Measurements from ENCODE around the gene ISG15.

ISG15 gene

GRCh38 chr1:1001057-1001783 is 12.1 kb upstream of the ISG15 start:
- H3K27me3 ChIP-seq = peaks cover 56% of the 10 kb centered on the region
- H3K4me3 ChIP-seq (ENCODE audit: low read depth, low read length) = no peak overlapping the region
- no peaks in the 10 kb centered on the region for H3K36me3 ChIP-seq
- no peak for DNase-seq
- H3K4me1 ChIP-seq = peaks cover 29% of the 10 kb centered on the region
- H3K9me3 ChIP-seq = peaks cover 5% of the 10 kb centered on the region; the same call in 1 of the 2 replicates
- TF ChIP-seq CTCF (IDR thresholded peaks at IDR 0.05; ENCODE audit: low read depth, low read length) = no peak

GRCh38 chr1:1003618-1004419 is 9.5 kb upstream of the ISG15 start:
- TF ChIP-seq CTCF (IDR thresholded peaks at IDR 0.05; ENCODE audit: low read depth, low read length) = no peak
- Histone ChIP-seq H3K4me3 (ENCODE audit: low read depth, low read length) (no peak overlapping the region), H3K27me3 (peaks cover 34% of the 10 kb centered on the region), H3K36me3 (no peaks in the 10 kb centered on the region), H3K9me3 (peaks cover 5% of the 10 kb centered on the region; the same call in 1 of the 2 replicates), H3K4me1 (peaks cover 33% of the 10 kb centered on the region)
- no peak for DNase-seq

- H3K4me3 ChIP-seq (ENCODE audit: low read depth, low read length) = peak overlapping the region; percentile 41
- H3K4me1 ChIP-seq = peaks cover 33% of the 10 kb centered on the region
- peaks cover 28% of the 10 kb centered on the region for H3K27me3 ChIP-seq
- H3K9me3 ChIP-seq = peaks cover 5% of the 10 kb centered on the region; the same call in 1 of the 2 replicates
- no peaks in the 10 kb centered on the region for H3K36me3 ChIP-seq
- no peak for TF ChIP-seq CTCF (IDR thresholded peaks at IDR 0.05; ENCODE audit: low read depth, low read length)
- peak; percentile 34 for DNase-seq
Observed at GRCh38 chr1:1004420-1004779, 8.9 kb upstream of the ISG15 start.

GRCh38 chr1:1004780-1005697 is 8.3 kb upstream of the ISG15 start:
- Histone ChIP-seq H3K9me3 (peaks cover 5% of the 10 kb centered on the region; the same call in 1 of the 2 replicates), H3K4me3 (ENCODE audit: low read depth, low read length) (peak overlapping the region; percentile 41), H3K4me1 (peaks cover 33% of the 10 kb centered on the region), H3K36me3 (no peaks in the 10 kb centered on the region), H3K27me3 (peaks cover 22% of the 10 kb centered on the region)
- peak; percentile 76 for DNase-seq
- no peak for TF ChIP-seq CTCF (IDR thresholded peaks at IDR 0.05; ENCODE audit: low read depth, low read length)

GRCh38 chr1:1005774-1006304 is 7.5 kb upstream of the ISG15 start:
- DNase-seq = no peak
- Histone ChIP-seq H3K27me3 (peaks cover 14% of the 10 kb centered on the region), H3K9me3 (peaks cover 1% of the 10 kb centered on the region; the same call in 1 of the 2 replicates), H3K4me3 (ENCODE audit: low read depth, low read length) (no peak overlapping the region; the same call in 1 of the 2 replicates), H3K36me3 (no peaks in the 10 kb centered on the region), H3K4me1 (peaks cover 33% of the 10 kb centered on the region)
- no peak for TF ChIP-seq CTCF (IDR thresholded peaks at IDR 0.05; ENCODE audit: low read depth, low read length)

Data from BE2C (cell line).